Large intestine (tissue), 3 donors: ENCODE measurements around the gene PCBP3. TPM values are rescaled to one million over a fixed set of nuclear protein-coding genes. Genes with fewer than 3 reads are reported as not detected.

Experiments
- DNase-seq, 2 donors: peaks; one replicate each; pipeline versions ENCODE4 v3.0.0 to v3.0.0-alpha.2; 2013
- H3K27ac ChIP-seq: one replicate; pipeline ENCODE4 v1.5.1; 2013; ENCODE audit warnings: low read length
- H3K27me3 ChIP-seq: 2 replicates; pipeline ENCODE4 v1.6.1; 2013; ENCODE audit warnings: low read length; ENCODE audit not compliant: control insufficient read depth, insufficient read depth
- H3K36me3 ChIP-seq: 2 replicates; pipeline ENCODE4 v1.6.1; 2013; ENCODE audit warnings: low read length; ENCODE audit not compliant: control insufficient read depth, insufficient read depth
- H3K4me1 ChIP-seq: one replicate; pipeline ENCODE4 v1.6.1; 2013; ENCODE audit warnings: low read length; ENCODE audit not compliant: control insufficient read depth, insufficient read depth
- H3K4me3 ChIP-seq: one replicate; pipeline ENCODE4 v1.5.1; 2013; ENCODE audit warnings: low read length
- H3K9me3 ChIP-seq: one replicate; pipeline ENCODE4 v1.6.1; 2013; ENCODE audit warnings: mild to moderate bottlenecking, low read depth, low read length, moderate library complexity; ENCODE audit not compliant: control insufficient read depth
- whole genome bisulfite sequencing: methylation state at CpG from one replicate; pipeline ENCODE4 v1.1.5; 2013; ENCODE audit warnings: low lambda C conversion rate; ENCODE audit not compliant: insufficient coverage; 5-methylcytosine and 5-hydroxymethylcytosine counted together
- polyA plus RNA-seq: library from polyadenylated mRNA; unstranded; fragments of 120-200 nt; gene quantifications from one replicate; pipeline ENCODE4 v1.2.1, GENCODE V29; 2013

PCBP3 gene
- polyA plus RNA-seq, 1 donor: 7.4 TPM

DNA sequence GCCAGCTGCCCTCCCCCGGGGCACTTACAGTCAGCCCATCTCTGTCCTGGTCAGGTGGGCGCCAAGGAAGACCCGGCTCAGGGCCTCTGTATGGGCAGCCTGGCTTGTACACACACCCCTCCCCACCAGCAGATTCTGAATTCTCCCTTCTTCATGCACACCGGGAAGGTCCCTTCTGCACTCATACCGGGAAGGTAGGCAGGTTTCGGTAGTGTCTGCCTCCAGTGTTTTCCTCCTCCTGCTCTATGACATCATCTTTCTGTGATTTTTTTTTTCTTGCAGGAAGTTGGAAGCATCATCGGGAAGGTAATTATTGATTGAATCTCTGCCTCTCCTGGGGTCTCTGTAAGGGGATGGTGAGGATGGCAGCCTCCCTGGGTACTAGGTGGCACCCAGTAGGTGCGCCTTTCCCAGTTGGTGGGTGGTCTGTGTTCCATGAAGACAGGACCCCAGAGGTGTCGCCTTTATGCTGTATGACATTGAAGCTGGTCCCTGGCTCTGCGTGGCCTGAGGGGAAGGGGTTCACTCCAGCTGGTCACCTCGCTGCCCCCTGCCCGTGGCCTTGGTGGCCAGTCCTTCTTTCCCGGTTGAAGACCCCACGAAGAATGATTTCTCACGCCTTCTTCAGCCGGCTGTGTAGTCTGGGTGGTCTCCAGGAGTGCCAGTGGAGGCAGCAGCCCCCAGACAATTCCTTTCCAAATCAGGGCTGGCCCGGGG lies 255.9 kb downstream of the PCBP3 start:
- DNase-seq: no peak
- H3K4me1 ChIP-seq: no peaks in the 10 kb centered on the region
- no peaks in the 10 kb centered on the region for H3K9me3 ChIP-seq
- no peaks in the 10 kb centered on the region for H3K27me3 ChIP-seq
- H3K36me3 ChIP-seq: no peaks in the 10 kb centered on the region
- WGBS: no CpG with 5 or more reads among the region's 17 CpGs
- H3K4me3 ChIP-seq: no peak overlapping the region
- no peak overlapping the region for H3K27ac ChIP-seq

- WGBS: no CpG with 5 or more reads among the region's 27 CpGs
- H3K36me3 ChIP-seq: no peaks in the 10 kb centered on the region
These were observed 256.7 kb downstream of the PCBP3 start for GRCh38 chr21:45900034-45900868.

DNA sequence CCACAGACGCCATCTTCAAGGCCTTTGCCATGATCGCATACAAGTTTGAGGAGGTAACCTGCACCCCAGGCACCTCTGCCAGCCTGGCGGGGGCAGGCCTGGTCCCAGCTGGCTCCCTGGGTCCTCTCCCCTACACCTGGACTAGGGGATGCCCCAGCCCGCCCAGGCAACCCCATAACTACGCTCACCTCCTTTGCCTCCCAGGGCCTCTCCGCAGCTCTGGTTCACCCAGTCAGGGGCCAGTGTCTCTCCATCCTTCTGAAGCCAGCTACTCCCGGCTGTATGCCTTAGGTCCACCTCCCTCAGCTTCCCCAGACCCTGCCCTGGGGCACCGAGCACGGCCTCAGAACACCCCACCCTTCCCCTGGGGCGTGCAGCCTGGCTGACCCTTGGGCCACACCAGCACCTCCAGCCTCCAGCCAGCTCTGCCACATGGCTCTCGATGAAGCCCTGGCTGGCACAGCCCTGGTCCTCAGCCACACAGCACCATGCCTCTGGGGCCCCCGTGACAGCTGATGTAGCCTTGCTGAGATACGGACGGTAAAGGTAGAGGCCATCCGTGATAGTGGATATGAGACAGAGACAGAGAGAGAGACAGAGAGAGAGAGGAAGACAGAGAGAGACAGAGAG lies 257.7 kb downstream of the PCBP3 start:
- Histone ChIP-seq H3K27me3 (no peaks in the 10 kb centered on the region), H3K4me3 (no peak overlapping the region), H3K36me3 (no peaks in the 10 kb centered on the region), H3K4me1 (no peaks in the 10 kb centered on the region), H3K9me3 (no peaks in the 10 kb centered on the region), H3K27ac (no peak overlapping the region)
- WGBS: 100% methylated on average over 3 of the region's 15 CpGs
- DNase-seq: no peak

More at GRCh38 chr21:45900034-45900868, 256.7 kb downstream of the PCBP3 start:
- no peak overlapping the region for H3K27ac ChIP-seq
- H3K27me3 ChIP-seq: no peaks in the 10 kb centered on the region
- H3K4me1 ChIP-seq: no peaks in the 10 kb centered on the region
- H3K4me3 ChIP-seq: no peak overlapping the region
- no peak for DNase-seq
- no peaks in the 10 kb centered on the region for H3K9me3 ChIP-seq

DNA sequence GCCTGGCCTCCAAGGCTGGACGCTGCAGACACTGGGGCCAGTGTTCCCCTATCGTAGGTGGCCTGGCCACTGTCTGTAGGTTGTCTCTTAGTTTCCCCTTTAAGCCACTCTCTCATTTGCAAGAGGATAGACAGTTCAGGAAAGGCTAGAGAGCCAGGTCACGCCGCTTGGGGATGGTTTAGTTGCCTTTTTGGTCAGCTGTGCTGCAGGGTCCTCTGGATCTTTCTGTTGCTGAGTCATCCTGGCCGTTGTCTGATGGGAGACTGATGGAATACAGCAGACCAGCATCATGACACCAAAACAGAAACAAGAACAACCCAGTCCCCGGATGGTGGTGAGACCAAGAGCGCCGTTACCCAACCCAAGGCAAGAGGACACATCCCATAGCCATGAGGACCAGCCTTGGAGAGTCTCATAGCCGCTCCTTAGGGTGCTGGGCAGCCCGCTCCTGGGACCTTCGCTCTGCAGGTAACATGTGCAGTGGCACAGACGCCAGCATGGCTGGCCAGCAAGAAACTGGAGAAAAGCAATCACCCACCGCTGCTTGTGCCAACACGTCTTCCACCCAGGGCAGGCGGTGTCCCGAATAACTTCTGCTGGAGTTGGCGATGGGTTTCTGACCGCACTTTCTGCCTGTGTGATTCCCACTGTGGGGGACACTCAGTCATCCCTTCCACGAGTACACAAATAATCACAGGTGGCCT lies 258.9 kb downstream of the PCBP3 start:
- no CpG with 5 or more reads among the region's 19 CpGs for WGBS
- H3K9me3 ChIP-seq: no peaks in the 10 kb centered on the region

GRCh38 chr21:45905196-45905595 lies 261.7 kb downstream of the PCBP3 start:
- Histone ChIP-seq H3K4me1 (no peaks in the 10 kb centered on the region), H3K9me3 (no peaks in the 10 kb centered on the region), H3K36me3 (no peaks in the 10 kb centered on the region), H3K4me3 (no peak overlapping the region), H3K27me3 (no peaks in the 10 kb centered on the region), H3K27ac (no peak overlapping the region)
- no peak for DNase-seq
- no CpG with 5 or more reads among the region's 12 CpGs for WGBS

More for the DNA sequence above, 258.9 kb downstream of the PCBP3 start:
- H3K27ac ChIP-seq: no peak overlapping the region
- H3K36me3 ChIP-seq: no peaks in the 10 kb centered on the region
- H3K4me1 ChIP-seq: no peaks in the 10 kb centered on the region
- DNase-seq: no peak
- H3K27me3 ChIP-seq: no peaks in the 10 kb centered on the region
- no peak overlapping the region for H3K4me3 ChIP-seq

GRCh38 chr21:45906196-45906805 lies 262.8 kb downstream of the PCBP3 start:
- H3K27ac ChIP-seq: no peak overlapping the region
- no peaks in the 10 kb centered on the region for H3K36me3 ChIP-seq
- no peaks in the 10 kb centered on the region for H3K4me1 ChIP-seq
- H3K4me3 ChIP-seq: no peak overlapping the region
- no peak for DNase-seq
- no peaks in the 10 kb centered on the region for H3K9me3 ChIP-seq
- WGBS: no CpG with 5 or more reads among the region's 19 CpGs
- no peaks in the 10 kb centered on the region for H3K27me3 ChIP-seq

DNA sequence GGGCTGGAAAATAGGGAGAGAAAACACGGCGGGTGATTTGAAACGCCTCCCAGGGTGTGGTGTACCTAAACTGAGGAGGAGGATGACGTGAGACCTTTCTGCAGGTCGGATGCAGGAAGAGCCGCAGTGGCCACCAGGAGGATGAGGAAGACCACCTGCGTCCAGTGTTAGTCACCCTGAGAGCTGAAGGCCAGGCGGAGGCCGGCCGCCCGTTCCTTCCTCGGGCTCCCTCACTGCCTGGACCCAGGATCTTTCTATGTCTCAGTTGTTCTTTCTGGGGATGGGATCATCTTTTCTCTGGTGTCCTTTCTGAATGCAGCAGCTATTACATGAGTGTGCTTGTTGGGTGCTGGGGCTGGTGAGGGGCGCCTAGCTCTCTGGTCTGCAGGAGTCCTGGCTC lies 263.3 kb downstream of the PCBP3 start:
- WGBS: 97% methylated on average over 5 of the region's 13 CpGs
- Histone ChIP-seq H3K36me3 (no peaks in the 10 kb centered on the region), H3K4me1 (no peaks in the 10 kb centered on the region), H3K27me3 (no peaks in the 10 kb centered on the region), H3K4me3 (no peak overlapping the region), H3K9me3 (no peaks in the 10 kb centered on the region), H3K27ac (no peak overlapping the region)
- no peak for DNase-seq

DNA sequence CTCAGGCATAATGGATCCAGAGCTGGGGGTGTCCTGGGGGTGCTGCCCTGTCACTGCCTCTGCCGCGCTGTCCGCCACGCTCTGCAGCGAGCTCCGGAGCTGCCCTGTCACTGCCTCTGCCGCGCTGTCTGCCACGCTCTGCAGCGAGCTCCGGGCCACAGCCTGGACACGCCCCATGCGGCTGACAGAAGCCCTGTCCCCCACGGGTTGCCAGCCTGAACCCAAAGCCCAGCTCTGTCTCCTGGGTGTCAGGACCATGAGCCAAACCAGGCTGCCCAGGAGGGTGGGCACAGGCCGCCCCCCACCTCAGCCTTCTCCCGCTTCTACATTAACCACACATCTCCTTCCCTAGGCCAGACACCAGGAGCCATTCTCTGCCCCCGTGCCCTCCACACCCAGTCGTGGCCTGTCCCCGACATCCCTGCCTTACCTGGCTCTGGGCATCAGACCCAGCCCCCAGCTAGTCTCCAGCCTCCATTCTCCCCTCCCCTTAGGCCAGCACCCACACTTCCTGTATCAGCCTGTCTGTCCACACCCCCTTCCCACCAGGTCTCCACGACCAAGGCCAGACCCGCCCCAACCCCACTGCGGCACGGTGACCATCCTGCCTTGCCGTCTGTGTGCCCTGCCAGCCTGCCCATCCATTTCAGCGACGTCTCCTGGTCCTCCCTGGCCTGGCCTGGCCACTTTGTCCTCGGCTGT lies 265.2 kb downstream of the PCBP3 start:
- no peaks in the 10 kb centered on the region for H3K9me3 ChIP-seq
- no peaks in the 10 kb centered on the region for H3K27me3 ChIP-seq
- no peak for DNase-seq
- H3K27ac ChIP-seq: no peak overlapping the region
- no peaks in the 10 kb centered on the region for H3K4me1 ChIP-seq
- H3K4me3 ChIP-seq: no peak overlapping the region
- H3K36me3 ChIP-seq: no peaks in the 10 kb centered on the region
- WGBS: no CpG with 5 or more reads among the region's 27 CpGs

- no peaks in the 10 kb centered on the region for H3K4me1 ChIP-seq
- no peaks in the 10 kb centered on the region for H3K9me3 ChIP-seq
- H3K36me3 ChIP-seq: no peaks in the 10 kb centered on the region
- H3K4me3 ChIP-seq: no peak overlapping the region
- no CpG with 5 or more reads among the region's 23 CpGs for WGBS
- DNase-seq: no peak
- H3K27ac ChIP-seq: no peak overlapping the region
- H3K27me3 ChIP-seq: no peaks in the 10 kb centered on the region
These were observed 265.9 kb downstream of the PCBP3 start for GRCh38 chr21:45909238-45909988.
